B cell (primary cell): ENCODE data around the gene PEX12. TPM values are rescaled to one million over a fixed set of nuclear protein-coding genes. Genes with fewer than 3 reads are reported as not detected.

Experiments used
- ATAC-seq: fragments of 200-7000 bp; cut with Tn5 transposase; one replicate; pipeline ENCODE4 v1.10.0; 2021; ENCODE audit warnings: low read depth, mild to moderate bottlenecking, moderate number of reproducible peaks, moderate library complexity
- CTCF ChIA-PET: fragments of 350-600 bp; sonication (Branson Sonifier 250); formaldehyde crosslinking; loops from one replicate; lab custom pipeline; 2021; ENCODE audit warnings: antibody characterized with exemption, inconsistent platforms; lab: Charles Lee
- POLR2A ChIA-PET: fragments of 350-600 bp; sonication (Branson Sonifier 250); formaldehyde crosslinking; loops from one replicate; lab custom pipeline; 2021; ENCODE audit warnings: antibody characterized with exemption; lab: Charles Lee
- DNase-seq: peaks from one replicate; pipeline ENCODE4 v3.0.0; 2013
- H2AFZ ChIP-seq: 2 replicates; pipeline ENCODE4 v1.6.1; 2012; ENCODE audit warnings: mild to moderate bottlenecking, low read depth, low read length; ENCODE audit not compliant: insufficient read depth, poor library complexity, severe bottlenecking
- H3K27ac ChIP-seq, 2 donors: 1 replicate in 1 of 2; 2 replicates in 1 of 2; pipeline ENCODE4 v1.5.1; 2012 to 2013; ENCODE audit warnings: low read length in 2 of 2, mild to moderate bottlenecking in 2 of 2, moderate library complexity in 1 of 2
- H3K27me3 ChIP-seq, 4 experiments: fragments of 200-600 bp in 1 of 4; sonication (generic) in 1 of 4; replicated peaks in 1 of 4; 1 replicate in 2 of 4; 2 replicates in 2 of 4; pipeline versions ENCODE4 v1.6.1 to v1.7.0; 2013 to 2016; ENCODE audit warnings: low read length in 3 of 4, mild to moderate bottlenecking in 2 of 4, mixed read lengths in 1 of 4, moderate library complexity in 1 of 4; ENCODE audit not compliant: insufficient read depth in 4 of 4, control insufficient read depth in 3 of 4; ENCODE audit errors: control extremely low read depth in 1 of 4
- H3K36me3 ChIP-seq, 2 experiments: replicated peaks in 1 of 2; 1 replicate in 1 of 2; 2 replicates in 1 of 2; pipeline versions ENCODE4 v1.6.1 to v1.7.1; 2013; ENCODE audit warnings: low read length in 1 of 2; ENCODE audit not compliant: insufficient read depth in 2 of 2, control insufficient read depth in 1 of 2; ENCODE audit errors: control extremely low read depth in 1 of 2, extremely low read depth in 1 of 2
- H3K4me1 ChIP-seq, 2 donors: fragments of 200-600 bp in 1 of 2; sonication (generic) in 1 of 2; 1 replicate in 1 of 2; 2 replicates in 1 of 2; pipeline versions ENCODE4 v1.5.1 to v1.6.1; 2013 to 2017; ENCODE audit warnings: low read length in 2 of 2; ENCODE audit not compliant: control insufficient read depth in 2 of 2, insufficient read depth in 2 of 2
- H3K4me2 ChIP-seq: replicated peaks from 2 replicates; pipeline ENCODE3; 2012; ENCODE audit warnings: mild to moderate bottlenecking, low read depth, low read length; ENCODE audit not compliant: poor library complexity, severe bottlenecking
- H3K4me3 ChIP-seq, 5 experiments: fragments of 200-600 bp in 1 of 5; sonication (generic) in 1 of 5; 1 replicate in 3 of 5; 2 replicates in 2 of 5; pipeline versions ENCODE4 v1.5.1 to v1.7.0; 2011 to 2016; ENCODE audit warnings: low read length in 4 of 5, mild to moderate bottlenecking in 4 of 5, low read depth in 2 of 5, control low read depth in 1 of 5, moderate library complexity in 1 of 5; ENCODE audit not compliant: insufficient read depth in 1 of 5; ENCODE audit errors: control extremely low read depth in 1 of 5, extremely low read depth in 1 of 5
- H3K79me2 ChIP-seq: fragments of 200-600 bp; sonication (generic); one replicate; pipeline ENCODE4 v1.6.0; 2016; ENCODE audit warnings: low read length; ENCODE audit not compliant: control insufficient read depth, insufficient read depth
- H3K9ac ChIP-seq: fragments of 200-600 bp; sonication (generic); 2 replicates; pipeline ENCODE4 v1.6.1; 2017; ENCODE audit warnings: mild to moderate bottlenecking, low read length, moderate library complexity
- H3K9me3 ChIP-seq, 3 donors: one replicate each; pipeline versions ENCODE4 v1.6.1 to v1.7.1; 2013; ENCODE audit warnings: low read length in 2 of 3; ENCODE audit not compliant: control insufficient read depth in 2 of 3, insufficient read depth in 1 of 3; ENCODE audit errors: control extremely low read depth in 1 of 3
- H4K20me1 ChIP-seq: 2 replicates; pipeline ENCODE4 v1.6.0; 2012; ENCODE audit warnings: mild to moderate bottlenecking, low read length; ENCODE audit not compliant: insufficient read depth, control insufficient read depth, poor library complexity, severe bottlenecking
- H3K27ac Mint-ChIP-seq: one replicate; pipeline ENCODE4 v1.8.0; 2021; ENCODE audit warnings: mixed read lengths
- H3K27me3 Mint-ChIP-seq: one replicate; pipeline ENCODE4 v1.8.0; 2021; ENCODE audit warnings: mixed read lengths
- H3K4me1 Mint-ChIP-seq: one replicate; pipeline ENCODE4 v1.8.0; 2021; ENCODE audit warnings: mixed read lengths
- H3K4me3 Mint-ChIP-seq: one replicate; pipeline ENCODE4 v1.8.0; 2021; ENCODE audit warnings: mixed read lengths
- H3K9me3 Mint-ChIP-seq: one replicate; pipeline ENCODE4 v1.8.0; 2022; ENCODE audit warnings: mixed read lengths; ENCODE audit not compliant: insufficient read depth
- CTCF ChIP-seq: fragments of 200-600 bp; IDR thresholded peaks from one replicate; pipeline ENCODE4 v1.8.0; 2022; ENCODE audit warnings: antibody characterized with exemption, mild to moderate bottlenecking
- EZH2 ChIP-seq: IDR thresholded peaks from 2 replicates; pipeline ENCODE4 v1.6.1; 2012; ENCODE audit warnings: borderline replicate concordance, low read depth, mild to moderate bottlenecking, moderate library complexity, low read length; ENCODE audit not compliant: insufficient read depth, poor library complexity, severe bottlenecking
- WGBS: methylation state at CpG from one replicate; pipeline ENCODE4 v1.1.5; 2013; ENCODE audit warnings: missing lambda C conversion rate; ENCODE audit not compliant: insufficient coverage; 5-methylcytosine and 5-hydroxymethylcytosine counted together
- intact Hi-C: fragments of 100-400 bp; cut with micrococcal nuclease; formaldehyde crosslinking; loops from one replicate; pipeline ENCODE4 v1.10.0; 2022
- polyA plus RNA-seq: library from polyadenylated mRNA; depleted of rRNA; stranded (reverse); fragments of >200 nt; gene quantifications from 2 replicates; pipeline ENCODE4 v1.2.3, GENCODE V29; 2012
- total RNA-seq, 2 donors: library from RNA; stranded (reverse); fragments of 120-200 nt in 1 of 2; gene quantifications; 1 replicate in 1 of 2; 2 replicates in 1 of 2; pipeline versions ENCODE4 v1.2.3 to v1.2.4, GENCODE V29; 2013 to 2022

Gene PEX12
- total and polyA plus RNA-seq, 2 donors (not counting 1 experiment from before 2014, with no cell fraction given), result 2.6 to 5.1 TPM

DNA sequence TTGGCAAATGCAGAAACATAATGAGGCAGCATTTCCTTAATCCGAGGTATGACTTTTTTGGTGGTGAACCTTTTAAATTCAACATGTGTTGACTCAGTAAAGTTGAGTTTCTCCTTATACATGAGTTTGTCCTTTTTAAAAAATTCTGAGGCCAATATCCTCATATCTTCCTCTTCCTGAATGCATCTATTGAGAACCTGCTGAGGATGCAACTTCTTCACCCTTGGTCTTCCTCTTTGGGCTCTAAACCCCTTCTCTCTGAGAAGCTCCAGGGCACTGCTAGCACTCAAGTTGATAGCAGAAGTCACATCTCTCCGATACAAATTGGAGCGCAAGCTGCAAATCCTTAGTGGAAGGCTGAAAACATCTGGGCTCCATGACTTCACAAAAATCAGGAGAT is 21.0 kb downstream of the PEX12 start:
- no peaks in the 10 kb centered on the region for H3K36me3 ChIP-seq
- ATAC-seq (no peak), DNase-seq (no peak)
- H3K27ac ChIP-seq, result no peak overlapping the region
- H3K4me3 ChIP-seq, result no peak overlapping the region
- peaks cover 0 to 14% (median 0%) of the 10 kb centered on the region in 4 experiments for H3K27me3 ChIP-seq
- H3K79me2 ChIP-seq, result no peaks in the 10 kb centered on the region
- no peak overlapping the region for H3K27ac Mint-ChIP-seq
- no peaks in the 10 kb centered on the region for H3K9me3 Mint-ChIP-seq
- 92% methylated on average over 2 of the region's 3 CpGs for WGBS
- H4K20me1 ChIP-seq, result no peaks in the 10 kb centered on the region
- H3K4me1 ChIP-seq, result no peaks in the 10 kb centered on the region
- no peak overlapping the region for H2AFZ ChIP-seq
- TF ChIP-seq CTCF, result no peak
- no peak for TF ChIP-seq EZH2
- no peak overlapping the region for H3K9ac ChIP-seq
- H3K4me1 Mint-ChIP-seq, result no peaks in the 10 kb centered on the region
- CTCF ChIA-PET, result no interaction called here
- POLR2A ChIA-PET, result no interaction called here
- peaks cover 42% of the 10 kb centered on the region for H3K27me3 Mint-ChIP-seq
- H3K9me3 ChIP-seq, result no peaks in the 10 kb centered on the region
- no peak overlapping the region for H3K4me2 ChIP-seq
- intact Hi-C loops, result no loop called here
- no peak overlapping the region for H3K4me3 Mint-ChIP-seq

DNA sequence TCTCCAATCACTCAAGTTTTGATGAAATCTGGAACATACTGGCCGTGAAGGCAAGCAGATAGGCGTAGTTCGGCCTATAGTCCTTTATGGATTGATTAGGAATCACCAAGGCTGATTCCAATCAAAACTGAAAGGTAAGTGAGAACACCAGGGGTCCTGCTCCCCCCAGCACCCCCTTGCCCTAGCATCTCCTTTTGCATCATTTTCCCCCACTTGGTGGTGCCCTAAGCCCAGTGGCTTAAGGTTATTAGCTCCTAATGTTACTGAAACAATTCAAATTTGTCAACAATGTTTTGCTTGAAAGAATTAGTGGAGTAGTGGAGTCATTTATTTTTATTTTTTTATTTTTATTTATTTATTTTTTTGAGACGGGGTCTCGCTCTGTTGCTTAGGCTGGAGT is 22.7 kb downstream of the PEX12 start:
- H3K27me3 ChIP-seq, result peaks cover 0 to 14% (median 0%) of the 10 kb centered on the region in 4 experiments
- H3K9me3 ChIP-seq, result no peaks in the 10 kb centered on the region
- TF ChIP-seq EZH2 (no peak), CTCF (no peak)
- peaks cover 39% of the 10 kb centered on the region for H3K27me3 Mint-ChIP-seq
- POLR2A ChIA-PET, result no interaction called here
- H3K9me3 Mint-ChIP-seq, result no peaks in the 10 kb centered on the region
- CTCF ChIA-PET, result interaction anchor here (0.8 to 2.3 kb wide), 2 partner anchors 191 to 201 kb away, joined by 3 to 14 read pairs; no protein-coding TSS in a partner anchor
- H3K4me3 ChIP-seq, result no peak overlapping the region
- no CpG with 5 or more reads among the region's 5 CpGs for WGBS
- no peaks in the 10 kb centered on the region for H3K4me1 ChIP-seq
- no peaks in the 10 kb centered on the region for H3K4me1 Mint-ChIP-seq
- H2AFZ ChIP-seq, result no peak overlapping the region
- no peaks in the 10 kb centered on the region for H4K20me1 ChIP-seq
- H3K27ac Mint-ChIP-seq, result no peak overlapping the region
- H3K4me2 ChIP-seq, result no peak overlapping the region
- no peaks in the 10 kb centered on the region for H3K79me2 ChIP-seq
- DNase-seq (no peak), ATAC-seq (no peak)
- H3K9ac ChIP-seq, result no peak overlapping the region
- H3K27ac ChIP-seq, result no peak overlapping the region
- no peaks in the 10 kb centered on the region for H3K36me3 ChIP-seq
- intact Hi-C loops, result loop anchor here (2.0 kb wide), 1 partner anchor 191 kb away; no protein-coding TSS in a partner anchor
- H3K4me3 Mint-ChIP-seq, result no peak overlapping the region
